ENCODE results near the gene SLIT1.

The SLIT1 gene

DNA sequence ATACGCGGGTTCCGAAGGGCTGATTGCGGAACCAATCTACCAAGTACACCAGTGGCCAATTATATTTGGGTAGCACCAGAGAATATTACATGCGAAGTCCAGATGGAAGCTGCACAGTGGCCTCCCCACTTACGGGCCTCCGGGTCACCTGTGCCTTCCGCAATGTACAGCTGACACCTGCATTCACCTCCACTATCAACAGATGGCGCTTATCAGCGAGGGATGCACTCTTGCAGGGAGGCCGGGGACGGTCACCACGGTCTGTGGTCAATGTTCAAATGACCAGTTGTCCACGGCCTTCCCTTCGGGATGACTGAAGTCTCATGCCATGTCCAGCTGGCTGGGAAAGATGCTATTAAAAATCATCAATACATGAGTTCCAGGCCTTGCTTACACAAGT lies 47.6 kb downstream of the SLIT1 start:
- peaks cover 0 to 8% (median 0%) of the 10 kb centered on the region in 3 experiments for H3K27me3 ChIP-seq (ENCODE audit: control insufficient read depth in 3 of 3, insufficient read depth in 3 of 3, low read depth in 1 of 3, low read length in 3 of 3)
- no peak overlapping the region for H4K8ac ChIP-seq (ENCODE audit: low read depth, low read length)
- no peaks in the 10 kb centered on the region for H3K36me3 ChIP-seq (replicated peaks in 1 of 2; ENCODE audit: control insufficient read depth in 2 of 2, insufficient read depth in 2 of 2, low read length in 2 of 2)
- no peak overlapping the region for H3K23ac ChIP-seq (ENCODE audit: low read depth, low read length, poor library complexity)
- no peak overlapping the region for H2BK12ac ChIP-seq (ENCODE audit: low read length)
- no peak for DNase-seq (ENCODE audit: low spot score)
- H3K27ac ChIP-seq (replicated peaks; ENCODE audit: low read length) = no peak overlapping the region
- H2AK5ac ChIP-seq (ENCODE audit: low read depth, low read length) = no peak overlapping the region
- no peak overlapping the region for H3K4ac ChIP-seq (ENCODE audit: low read length)
- H3K79me1 ChIP-seq (ENCODE audit: low read depth, low read length) = no peaks in the 10 kb centered on the region
- no peak overlapping the region for H2AFZ ChIP-seq (ENCODE audit: low read length)
- no peaks in the 10 kb centered on the region for H3K9me3 ChIP-seq (replicated peaks in 1 of 2; ENCODE audit: control insufficient read depth in 2 of 2, insufficient read depth in 1 of 2, low read depth in 1 of 2, low read length in 2 of 2)
- no peak overlapping the region for H3K4me2 ChIP-seq (ENCODE audit: insufficient read depth, low read length, poor library complexity, severe bottlenecking)
- WGBS, 2 donors (ENCODE audit: extremely low coverage in 2 of 2, insufficient read length in 2 of 2, insufficient replicate concordance in 1 of 2) = no CpG with 5 or more reads among the region's 15 CpGs
- H3K18ac ChIP-seq (ENCODE audit: low read length) = no peak overlapping the region
- H2BK5ac ChIP-seq (ENCODE audit: low read length) = no peak overlapping the region
- no peak overlapping the region for H3K9ac ChIP-seq (ENCODE audit: low read depth, low read length, poor library complexity)
- no peak overlapping the region for H2BK15ac ChIP-seq (ENCODE audit: low read length)
- peaks cover 27 to 59% of the 10 kb centered on the region in 2 donors for H3K4me1 ChIP-seq (ENCODE audit: control insufficient read depth in 2 of 2, insufficient read depth in 1 of 2, low read depth in 1 of 2, low read length in 2 of 2)
- no peak overlapping the region for H3K14ac ChIP-seq (ENCODE audit: low read length)
- H2BK120ac ChIP-seq (ENCODE audit: low read depth, low read length) = no peak overlapping the region
- H3K4me3 ChIP-seq (ENCODE audit: low read length in 2 of 2) = no peak overlapping the region
- H4K91ac ChIP-seq (ENCODE audit: low read depth, low read length, poor library complexity) = no peak overlapping the region

DNA sequence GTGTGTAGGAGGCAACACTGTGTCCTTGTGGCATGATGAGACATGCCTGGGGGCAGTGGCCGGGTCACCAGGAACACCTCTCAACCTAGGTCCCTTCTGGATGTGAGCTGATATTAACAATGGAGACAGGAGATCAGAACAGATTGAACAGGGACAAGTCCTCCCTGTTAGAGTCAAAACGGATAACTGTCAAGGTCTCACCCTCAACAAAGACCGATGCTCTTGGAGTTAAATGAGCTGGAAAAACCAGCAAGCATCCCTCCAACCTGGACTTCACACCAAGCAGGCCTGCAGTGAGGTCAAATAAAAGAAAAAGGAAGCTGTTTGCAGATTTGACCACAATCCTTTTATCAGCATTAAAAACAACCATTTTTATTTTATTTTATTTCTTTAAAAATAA lies 49.0 kb downstream of the SLIT1 start:
- Histone ChIP-seq H4K91ac (ENCODE audit: low read depth, low read length, poor library complexity) (no peak overlapping the region), H4K8ac (ENCODE audit: low read depth, low read length) (no peak overlapping the region), H2BK12ac (ENCODE audit: low read length) (no peak overlapping the region), H2AK5ac (ENCODE audit: low read depth, low read length) (no peak overlapping the region), H3K9ac (ENCODE audit: low read depth, low read length, poor library complexity) (peak overlapping the region; percentile 54), H3K79me1 (ENCODE audit: low read depth, low read length) (no peaks in the 10 kb centered on the region), H3K4me1 (ENCODE audit: control insufficient read depth in 2 of 2, insufficient read depth in 1 of 2, low read depth in 1 of 2, low read length in 2 of 2) (peaks cover 27 to 63% of the 10 kb centered on the region in 2 donors), H3K23ac (ENCODE audit: low read depth, low read length, poor library complexity) (no peak overlapping the region), H3K9me3 (replicated peaks in 1 of 2; ENCODE audit: control insufficient read depth in 2 of 2, insufficient read depth in 1 of 2, low read depth in 1 of 2, low read length in 2 of 2) (no peaks in the 10 kb centered on the region), H2BK5ac (ENCODE audit: low read length) (no peak overlapping the region), H3K4me2 (ENCODE audit: insufficient read depth, low read length, poor library complexity, severe bottlenecking) (no peak overlapping the region), H3K18ac (ENCODE audit: low read length) (no peak overlapping the region), H2BK15ac (ENCODE audit: low read length) (no peak overlapping the region), H3K4ac (ENCODE audit: low read length) (no peak overlapping the region), H3K4me3 (ENCODE audit: low read length in 2 of 2) (no peak overlapping the region), H3K36me3 (replicated peaks in 1 of 2; ENCODE audit: control insufficient read depth in 2 of 2, insufficient read depth in 2 of 2, low read length in 2 of 2) (no peaks in the 10 kb centered on the region), H3K27me3 (ENCODE audit: control insufficient read depth in 3 of 3, insufficient read depth in 3 of 3, low read depth in 1 of 3, low read length in 3 of 3) (peaks cover 0 to 8% (median 0%) of the 10 kb centered on the region in 3 experiments), H2AFZ (ENCODE audit: low read length) (no peak overlapping the region), H2BK120ac (ENCODE audit: low read depth, low read length) (no peak overlapping the region), H3K14ac (ENCODE audit: low read length) (no peak overlapping the region), H3K27ac (replicated peaks; ENCODE audit: low read length) (no peak overlapping the region)
- no peak for DNase-seq (ENCODE audit: low spot score)
- WGBS, 2 donors (ENCODE audit: extremely low coverage in 2 of 2, insufficient read length in 2 of 2, insufficient replicate concordance in 1 of 2) = no CpG with 5 or more reads among the region's 3 CpGs

DNA sequence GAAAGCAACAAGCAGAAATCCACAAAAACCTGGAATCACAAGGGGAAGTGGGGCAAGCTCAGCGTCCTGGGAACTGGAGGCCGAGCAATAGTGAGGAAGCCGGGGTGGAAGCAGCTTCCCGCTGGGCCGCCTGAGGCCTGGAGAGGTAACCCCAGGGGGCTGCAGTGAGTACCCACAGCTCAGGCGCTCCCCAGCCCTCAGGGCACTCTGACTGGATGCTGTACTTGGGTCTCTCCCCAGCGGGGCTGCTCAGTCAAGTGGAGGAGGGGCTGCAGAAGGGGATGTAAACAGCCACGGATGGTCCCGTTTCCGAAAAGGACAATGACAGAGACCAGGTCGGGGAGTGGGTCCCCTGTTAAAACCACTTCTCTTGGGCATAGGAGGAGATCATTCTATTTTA lies 50.3 kb downstream of the SLIT1 start:
- Histone ChIP-seq H3K36me3 (replicated peaks in 1 of 2; ENCODE audit: control insufficient read depth in 2 of 2, insufficient read depth in 2 of 2, low read length in 2 of 2) (no peaks in the 10 kb centered on the region), H2BK5ac (ENCODE audit: low read length) (peak overlapping the region; percentile 26), H2BK12ac (ENCODE audit: low read length) (no peak overlapping the region), H3K4me1 (ENCODE audit: control insufficient read depth in 2 of 2, insufficient read depth in 1 of 2, low read depth in 1 of 2, low read length in 2 of 2) (peaks cover 24 to 63% of the 10 kb centered on the region in 2 donors), H3K14ac (ENCODE audit: low read length) (no peak overlapping the region), H3K9ac (ENCODE audit: low read depth, low read length, poor library complexity) (no peak overlapping the region), H3K4ac (ENCODE audit: low read length) (no peak overlapping the region), H3K27ac (replicated peaks; ENCODE audit: low read length) (no peak overlapping the region), H2BK15ac (ENCODE audit: low read length) (no peak overlapping the region), H4K91ac (ENCODE audit: low read depth, low read length, poor library complexity) (no peak overlapping the region), H3K27me3 (ENCODE audit: control insufficient read depth in 3 of 3, insufficient read depth in 3 of 3, low read depth in 1 of 3, low read length in 3 of 3) (peaks cover 0 to 5% (median 0%) of the 10 kb centered on the region in 3 experiments), H2BK120ac (ENCODE audit: low read depth, low read length) (no peak overlapping the region), H4K8ac (ENCODE audit: low read depth, low read length) (no peak overlapping the region), H3K4me2 (ENCODE audit: insufficient read depth, low read length, poor library complexity, severe bottlenecking) (no peak overlapping the region), H3K18ac (ENCODE audit: low read length) (peak overlapping the region; percentile 29), H3K23ac (ENCODE audit: low read depth, low read length, poor library complexity) (no peak overlapping the region), H3K79me1 (ENCODE audit: low read depth, low read length) (no peaks in the 10 kb centered on the region), H3K9me3 (replicated peaks in 1 of 2; ENCODE audit: control insufficient read depth in 2 of 2, insufficient read depth in 1 of 2, low read depth in 1 of 2, low read length in 2 of 2) (no peaks in the 10 kb centered on the region), H2AFZ (ENCODE audit: low read length) (no peak overlapping the region), H3K4me3 (ENCODE audit: low read length in 2 of 2) (no peak overlapping the region), H2AK5ac (ENCODE audit: low read depth, low read length) (no peak overlapping the region)
- no peak for DNase-seq (ENCODE audit: low spot score)
- WGBS, 2 donors (ENCODE audit: extremely low coverage in 2 of 2, insufficient read length in 2 of 2, insufficient replicate concordance in 1 of 2) = no CpG with 5 or more reads among the region's 11 CpGs

DNA sequence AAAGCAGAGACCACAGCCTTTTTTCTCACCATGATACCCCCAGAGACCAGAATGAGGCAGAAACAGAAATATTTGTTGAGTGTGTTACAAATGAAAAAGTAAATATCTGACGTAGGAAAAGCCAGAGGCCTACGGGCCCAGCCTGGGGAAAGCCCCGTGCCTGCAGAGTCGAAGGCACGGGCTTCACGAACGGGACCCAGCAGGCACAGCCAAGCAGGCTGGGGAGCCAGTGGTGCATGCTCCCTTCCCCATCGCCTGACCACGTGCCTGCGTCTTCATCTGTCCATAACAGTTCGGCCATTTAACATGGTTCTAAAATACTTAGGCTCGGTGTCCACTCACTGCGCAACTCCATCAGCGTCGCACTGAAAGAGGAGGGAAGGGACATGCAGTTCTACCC lies 50.8 kb downstream of the SLIT1 start:
- H3K9me3 ChIP-seq (replicated peaks in 1 of 2; ENCODE audit: control insufficient read depth in 2 of 2, insufficient read depth in 1 of 2, low read depth in 1 of 2, low read length in 2 of 2) = no peaks in the 10 kb centered on the region
- H4K8ac ChIP-seq (ENCODE audit: low read depth, low read length) = no peak overlapping the region
- H2BK12ac ChIP-seq (ENCODE audit: low read length) = no peak overlapping the region
- no CpG with 5 or more reads among the region's 15 CpGs for WGBS, 2 donors (ENCODE audit: extremely low coverage in 2 of 2, insufficient read length in 2 of 2, insufficient replicate concordance in 1 of 2)
- no peak overlapping the region for H2AK5ac ChIP-seq (ENCODE audit: low read depth, low read length)
- H3K14ac ChIP-seq (ENCODE audit: low read length) = no peak overlapping the region
- peaks cover 0 to 5% (median 0%) of the 10 kb centered on the region in 3 experiments for H3K27me3 ChIP-seq (ENCODE audit: control insufficient read depth in 3 of 3, insufficient read depth in 3 of 3, low read depth in 1 of 3, low read length in 3 of 3)
- H3K18ac ChIP-seq (ENCODE audit: low read length) = no peak overlapping the region
- H3K4me3 ChIP-seq (ENCODE audit: low read length in 2 of 2) = no peak overlapping the region
- H3K79me1 ChIP-seq (ENCODE audit: low read depth, low read length) = no peaks in the 10 kb centered on the region
- no peak overlapping the region for H2BK15ac ChIP-seq (ENCODE audit: low read length)
- no peaks in the 10 kb centered on the region for H3K36me3 ChIP-seq (replicated peaks in 1 of 2; ENCODE audit: control insufficient read depth in 2 of 2, insufficient read depth in 2 of 2, low read length in 2 of 2)
- H3K4ac ChIP-seq (ENCODE audit: low read length) = no peak overlapping the region
- peaks cover 19 to 58% of the 10 kb centered on the region in 2 donors for H3K4me1 ChIP-seq (ENCODE audit: control insufficient read depth in 2 of 2, insufficient read depth in 1 of 2, low read depth in 1 of 2, low read length in 2 of 2)
- H2BK120ac ChIP-seq (ENCODE audit: low read depth, low read length) = no peak overlapping the region
- no peak for DNase-seq (ENCODE audit: low spot score)
- peak overlapping the region; percentile 26 for H2BK5ac ChIP-seq (ENCODE audit: low read length)
- no peak overlapping the region for H3K27ac ChIP-seq (replicated peaks; ENCODE audit: low read length)
- H3K4me2 ChIP-seq (ENCODE audit: insufficient read depth, low read length, poor library complexity, severe bottlenecking) = no peak overlapping the region
- no peak overlapping the region for H4K91ac ChIP-seq (ENCODE audit: low read depth, low read length, poor library complexity)
- no peak overlapping the region for H3K23ac ChIP-seq (ENCODE audit: low read depth, low read length, poor library complexity)
- peak overlapping the region; percentile 54 for H2AFZ ChIP-seq (ENCODE audit: low read length)
- no peak overlapping the region for H3K9ac ChIP-seq (ENCODE audit: low read depth, low read length, poor library complexity)
